Adipose tissue (tissue), 3 donors: ENCODE measurements around the gene CERT1. TPM values are rescaled to one million over a fixed set of nuclear protein-coding genes. Genes with fewer than 3 reads are reported as not detected.
A peak's percentile ranks its signal among the peaks of the same experiment; 100 is the strongest.
"Not testable (repeated sequence)": the region's sequence is repeated elsewhere in the genome, so short reads cannot be mapped to it uniquely, and the experiment has no call there.

Experiments
- H3K27ac ChIP-seq: one replicate; pipeline ENCODE4 v1.5.1; 2013; ENCODE audit warnings: low read depth, low read length
- WGBS, 3 donors: extraction: QIAGEN DNeasy Blood & Tissue Kit; methylation state at CpG; one replicate each; pipeline ENCODE4 v1.1.7; 2013; 5-methylcytosine and 5-hydroxymethylcytosine counted together
- polyA plus RNA-seq, 3 donors: library from polyadenylated mRNA; stranded (reverse); fragments of 200-250 nt; gene quantifications; one replicate each; pipeline ENCODE4 v1.2.3, GENCODE V29; 2013
- donor health status: healthy with polysubstance abuse.
- donor health status: Bipolar disorder and iron deficiency.
- donor health status: healthy.

The CERT1 gene
- polyA plus RNA-seq, 3 donors: 9.3 to 38.5 (median 19.0) TPM

DNA sequence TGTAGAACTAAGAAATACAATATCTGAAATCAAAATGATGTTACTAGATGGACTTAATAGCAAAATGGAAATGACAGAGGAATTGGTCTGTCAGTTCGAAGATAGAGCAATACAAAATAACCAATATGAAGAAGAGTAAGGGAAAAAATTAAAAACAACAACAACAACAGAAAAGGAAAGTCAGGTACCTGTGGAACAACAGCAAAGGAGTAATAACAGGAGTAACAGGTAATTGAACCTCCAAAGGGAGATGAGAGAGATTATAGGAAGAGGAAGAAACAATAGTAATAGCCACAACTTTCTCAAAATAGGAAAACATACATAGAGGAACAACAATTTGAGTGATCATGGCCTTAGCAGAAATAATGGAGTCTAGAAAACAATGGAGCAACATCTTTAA lies 13.9 kb upstream of the CERT1 start:
- WGBS, 3 donors: 92 to 100% (median 94%) methylated on average over 1 of the region's 1 CpG
- no peak overlapping the region for H3K27ac ChIP-seq

- 90 to 93% (median 92%) methylated on average over 1 of the region's 1 CpG for WGBS, 3 donors
- no peak overlapping the region for H3K27ac ChIP-seq
These were observed 13.2 kb upstream of the CERT1 start for GRCh38 chr5:75524591-75524990.

GRCh38 chr5:75524071-75524470 lies 12.6 kb upstream of the CERT1 start:
- H3K27ac ChIP-seq: no peak overlapping the region
- 63 to 85% (median 80%) methylated on average over 3 of the region's 3 CpGs for WGBS, 3 donors

GRCh38 chr5:75523275-75523674 lies 11.8 kb upstream of the CERT1 start:
- WGBS, 3 donors: 91 to 100% (median 98%) methylated on average over 1 of the region's 1 CpG
- H3K27ac ChIP-seq: no peak overlapping the region

DNA sequence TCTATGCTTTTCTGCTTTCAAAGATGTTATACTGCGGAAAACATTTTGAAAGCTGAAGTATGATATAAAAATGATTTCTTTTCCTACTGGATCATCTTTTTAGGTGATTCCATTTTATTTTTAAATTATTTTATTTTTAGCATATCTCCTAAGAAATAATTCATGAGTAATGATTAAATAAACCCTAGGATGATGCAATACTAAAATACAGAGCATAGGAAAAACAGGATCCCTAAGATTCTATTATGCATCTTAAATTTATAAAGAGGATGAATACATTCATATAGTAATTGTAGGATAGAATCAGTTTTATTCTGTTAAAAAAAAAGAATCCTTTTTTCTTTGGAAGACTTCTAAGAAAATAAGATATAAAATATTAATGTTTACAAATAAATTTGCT lies 11.1 kb upstream of the CERT1 start:
- H3K27ac ChIP-seq: no peak overlapping the region
- WGBS, 3 donors: 98 to 100% (median 99%) methylated on average over 1 of the region's 1 CpG

- H3K27ac ChIP-seq: no peak overlapping the region
These were observed 10.6 kb upstream of the CERT1 start for GRCh38 chr5:75522025-75522424.

GRCh38 chr5:75521195-75521594 lies 9.8 kb upstream of the CERT1 start:
- WGBS, 3 donors: 98 to 100% (median 100%) methylated on average over 2 of the region's 2 CpGs
- no peak overlapping the region for H3K27ac ChIP-seq

GRCh38 chr5:75519761-75520160 lies 8.3 kb upstream of the CERT1 start:
- no peak overlapping the region for H3K27ac ChIP-seq
- 75 to 84% (median 83%) methylated on average over 1 of the region's 1 CpG for WGBS, 3 donors

- 97 to 99% (median 99%) methylated on average over 3 of the region's 3 CpGs for WGBS, 3 donors
- no peak overlapping the region for H3K27ac ChIP-seq
These were observed 2.9 kb upstream of the CERT1 start for GRCh38 chr5:75514323-75514722.

GRCh38 chr5:75513841-75514240 lies 2.4 kb upstream of the CERT1 start:
- H3K27ac ChIP-seq: no peak overlapping the region
- WGBS, 3 donors: 21 to 66% (median 32%) methylated on average over 1 of the region's 1 CpG

GRCh38 chr5:75512383-75513074 lies 1.1 kb upstream of the CERT1 start:
- 69 to 73% (median 71%) methylated on average over 16 of the region's 16 CpGs for WGBS, 3 donors
- H3K27ac ChIP-seq: no peak overlapping the region

- WGBS, 3 donors: 0 to 1% (median 1%) methylated on average over 42 to 54 of the region's 54 CpGs
These were observed 494 bp downstream of the CERT1 start for GRCh38 chr5:75510836-75511434.

GRCh38 chr5:75510417-75510835 lies 1.0 kb downstream of the CERT1 start:
- H3K27ac ChIP-seq: no peak overlapping the region
- 0 to 1% (median 0%) methylated on average over 15 of the region's 15 CpGs for WGBS, 3 donors

More at GRCh38 chr5:75510836-75511434, 494 bp downstream of the CERT1 start:
- peak overlapping the region; percentile 76 for H3K27ac ChIP-seq

DNA sequence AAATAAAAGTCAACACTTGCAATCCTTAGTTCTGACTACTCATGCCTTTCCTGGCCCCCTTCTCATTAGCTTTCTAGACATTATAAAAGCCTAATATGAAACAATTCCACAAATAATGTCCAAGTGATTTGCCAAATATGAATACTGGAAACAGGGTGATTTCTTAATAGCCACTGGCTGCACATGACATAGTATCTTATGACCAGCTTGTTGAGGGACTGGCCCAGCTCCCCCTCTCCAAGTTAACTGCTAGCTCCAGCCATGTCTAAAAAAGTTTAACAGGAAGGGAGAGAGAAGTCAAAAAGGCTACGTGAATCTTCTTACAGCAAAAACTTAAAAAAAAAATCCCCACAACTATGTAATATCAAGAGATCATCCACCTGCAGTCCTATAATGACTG lies 1.5 kb downstream of the CERT1 start:
- WGBS, 3 donors: 2 to 3% (median 3%) methylated on average over 1 of the region's 1 CpG
- H3K27ac ChIP-seq: no peak overlapping the region

- 58 to 63% (median 60%) methylated on average over 4 of the region's 4 CpGs for WGBS, 3 donors
- no peak overlapping the region for H3K27ac ChIP-seq
These were observed 1.9 kb downstream of the CERT1 start for GRCh38 chr5:75509546-75509945.

- 51 to 92% (median 89%) methylated on average over 1 of the region's 1 CpG for WGBS, 3 donors
These were observed 3.6 kb downstream of the CERT1 start for GRCh38 chr5:75507841-75508240.

GRCh38 chr5:75505112-75505511 lies 6.3 kb downstream of the CERT1 start:
- 93 to 94% (median 94%) methylated on average over 5 of the region's 5 CpGs for WGBS, 3 donors
- H3K27ac ChIP-seq: not testable (repeated sequence)

More at GRCh38 chr5:75507841-75508240, 3.6 kb downstream of the CERT1 start:
- no peak overlapping the region for H3K27ac ChIP-seq

GRCh38 chr5:75498875-75499274 lies 12.6 kb downstream of the CERT1 start:
- not testable (repeated sequence) for H3K27ac ChIP-seq
- 97 to 100% (median 100%) methylated on average over 1 of the region's 1 CpG for WGBS, 3 donors

DNA sequence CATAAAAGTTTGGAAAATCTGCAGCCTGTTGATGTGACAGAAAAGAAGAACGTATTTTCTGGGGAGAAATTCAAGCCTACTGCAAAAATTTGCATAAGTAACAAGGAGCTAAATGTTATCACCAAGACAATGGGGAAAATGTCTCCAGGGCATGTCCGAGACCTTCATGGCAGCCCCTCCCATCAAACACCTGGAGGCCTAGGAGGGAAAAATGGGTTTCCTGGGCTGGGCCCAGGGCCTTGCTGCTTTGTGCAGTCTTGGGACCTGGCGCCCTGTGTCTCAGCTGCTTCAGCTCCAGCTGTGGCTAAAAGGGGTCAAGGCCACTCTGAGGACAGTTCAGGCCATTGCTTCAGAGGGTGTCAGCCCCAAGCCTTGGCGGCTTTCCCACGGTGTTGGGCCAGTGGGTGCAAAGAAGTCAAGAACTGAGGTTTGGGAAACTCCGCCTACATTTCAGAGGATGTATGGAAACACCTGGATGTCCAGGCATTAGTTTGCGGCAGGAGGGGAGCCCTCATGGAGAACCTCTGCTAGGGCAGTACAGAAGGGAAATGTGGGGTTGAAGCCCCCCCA lies 13.1 kb downstream of the CERT1 start:
- no peak overlapping the region for H3K27ac ChIP-seq
- whole genome bisulfite sequencing, 3 donors: 97 to 98% (median 97%) methylated on average over 7 of the region's 7 CpGs

DNA sequence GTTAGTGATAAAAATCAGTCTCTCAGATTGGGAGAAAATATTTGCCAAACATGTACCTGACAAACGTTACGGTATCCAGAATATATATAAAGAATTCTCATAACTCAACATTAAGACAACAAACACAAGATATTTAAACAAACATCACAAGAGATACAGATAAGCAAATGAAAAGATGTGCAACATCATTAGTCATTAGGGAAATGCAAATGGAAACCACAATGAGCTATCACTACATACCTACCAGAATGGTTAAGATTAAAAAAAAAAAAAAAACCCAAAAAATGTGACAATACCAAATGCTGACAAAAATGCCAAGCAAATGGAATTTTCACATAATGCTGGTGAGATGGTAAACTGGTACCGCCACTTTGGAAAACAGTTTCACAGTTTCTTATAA lies 15.4 kb downstream of the CERT1 start:
- H3K27ac ChIP-seq: no peak overlapping the region
- 81 to 97% (median 96%) methylated on average over 3 of the region's 3 CpGs for WGBS, 3 donors
